Kidney glomerular epithelial cell (primary cell): ENCODE data around the gene TMEM234.

Source experiments
- DNase-seq: peaks from one replicate; lab custom pipeline; 2025; lab: John Stamatoyannopoulos, UW

TMEM234 gene

DNA sequence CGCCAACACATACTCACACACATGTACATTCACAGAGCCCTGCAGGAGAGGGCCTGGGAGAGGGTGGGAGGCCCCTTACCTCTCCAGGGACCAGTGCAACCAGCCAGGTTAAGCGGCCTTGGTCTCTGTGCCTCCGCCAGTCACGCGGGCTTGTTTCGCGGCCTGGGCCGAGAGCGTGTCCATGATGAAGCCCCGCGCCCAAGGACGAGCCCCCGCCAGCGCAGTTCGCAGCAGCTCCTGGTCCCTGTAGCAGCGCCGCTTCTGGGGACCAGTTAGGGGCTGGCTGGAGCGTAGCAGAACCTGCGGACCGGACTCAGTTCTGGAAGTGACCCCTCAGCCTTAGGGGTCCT lies 17.6 kb upstream of the TMEM234 start:
- DNase-seq: no peak

DNA sequence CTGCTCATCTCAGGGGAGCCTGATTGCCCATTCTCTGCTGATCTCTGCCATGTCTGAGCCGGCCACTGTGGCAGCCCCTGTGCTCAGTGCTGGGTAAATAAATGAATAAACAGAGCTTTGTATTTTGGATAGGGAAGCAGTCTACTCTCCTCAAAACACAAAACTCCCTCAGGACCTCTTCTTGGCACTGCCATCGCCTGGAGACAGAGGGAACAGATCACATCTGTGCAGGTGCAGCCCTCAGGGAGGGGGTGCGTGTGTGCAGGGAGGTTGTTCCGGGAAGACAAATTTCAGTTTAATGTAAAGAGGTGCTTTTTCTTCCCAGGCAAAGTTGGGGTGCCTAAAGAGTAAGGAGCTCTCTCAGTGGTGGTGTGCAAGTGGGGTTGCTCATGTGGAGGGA lies 17.2 kb upstream of the TMEM234 start:
- no peak for DNase-seq

DNA sequence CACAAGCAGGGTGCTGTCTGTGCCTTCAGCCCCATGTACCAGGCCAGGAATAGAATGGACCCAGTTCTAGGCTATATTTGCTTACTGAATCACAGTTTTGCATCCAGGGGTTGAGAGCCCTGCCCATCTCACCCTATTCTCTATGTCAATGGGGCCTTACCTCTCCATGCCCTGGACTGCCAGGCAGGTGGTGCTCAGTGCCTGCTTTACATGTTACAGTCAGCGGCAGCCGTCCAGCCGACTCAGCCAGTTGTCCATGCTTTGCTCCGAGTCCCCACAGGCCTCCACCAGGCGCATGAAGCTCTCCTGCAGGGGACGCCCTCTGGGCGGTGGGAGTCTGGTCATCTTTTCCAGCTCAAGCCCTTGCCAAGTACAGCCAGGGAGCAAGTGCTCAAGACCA lies 12.6 kb upstream of the TMEM234 start:
- DNase-seq: no peak

DNA sequence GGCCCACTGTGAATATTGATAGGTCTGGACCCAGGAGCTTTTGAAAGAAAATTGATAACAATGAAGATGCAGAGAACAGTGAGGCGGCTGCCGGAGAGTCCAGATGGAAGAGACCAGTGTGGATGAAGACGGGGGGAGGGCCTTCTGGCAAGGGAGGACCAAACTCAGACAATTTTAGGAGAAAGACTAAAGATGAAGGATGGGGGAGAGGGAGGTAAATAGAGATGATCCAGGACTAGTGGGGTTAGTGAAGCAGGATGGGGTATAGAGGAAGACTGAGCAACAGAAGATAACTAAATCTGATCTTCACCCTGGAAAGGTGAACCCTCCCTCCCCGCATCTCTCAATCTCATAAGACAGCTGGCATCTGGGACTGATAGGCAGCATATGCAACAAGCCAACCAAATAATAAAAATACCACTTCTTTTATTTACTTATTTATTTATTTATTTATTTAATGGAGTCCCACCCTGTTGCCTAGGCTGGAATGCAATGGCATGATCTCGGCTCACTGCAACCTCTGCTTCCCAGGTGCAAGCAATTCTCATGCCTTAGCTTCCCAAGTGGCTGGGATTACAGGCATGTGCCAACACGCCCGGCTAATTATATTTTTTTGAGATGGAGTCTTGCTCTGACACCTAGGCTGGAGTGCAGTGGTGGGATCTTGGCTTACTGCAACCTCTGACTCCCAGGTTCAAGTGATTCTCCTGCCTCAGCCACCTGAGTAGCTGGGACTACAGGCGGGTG lies 10.6 kb upstream of the TMEM234 start:
- no peak for DNase-seq

DNA sequence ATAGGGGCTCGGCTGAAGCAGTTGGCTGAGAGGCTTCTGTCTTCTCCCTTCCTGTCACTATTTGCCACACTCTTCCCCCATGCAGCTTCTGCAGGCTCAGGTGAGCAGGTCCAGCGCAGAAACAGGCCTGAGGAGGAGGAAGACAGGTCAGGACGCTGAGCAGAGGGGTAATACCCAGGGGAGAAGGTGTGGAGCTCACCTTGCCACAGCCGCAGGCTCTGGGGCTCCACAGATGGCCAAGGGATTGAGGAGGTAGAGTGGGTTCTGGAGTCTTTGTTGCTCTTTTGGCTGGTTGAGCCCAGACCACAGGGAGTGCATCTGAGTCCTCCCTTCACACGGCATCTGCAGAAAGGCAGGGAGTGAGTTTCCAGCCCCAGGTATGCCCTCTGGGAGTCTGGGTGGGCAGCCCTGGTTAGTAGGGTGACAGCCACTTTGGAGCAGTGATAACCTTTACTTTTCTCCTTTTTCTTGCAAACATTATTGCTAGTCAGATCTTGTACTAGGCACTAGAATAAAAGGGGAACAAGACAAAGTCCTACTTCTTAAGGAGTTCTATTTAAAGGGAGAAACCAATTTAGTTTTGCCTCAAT lies 9.8 kb upstream of the TMEM234 start:
- DNase-seq: no peak

DNA sequence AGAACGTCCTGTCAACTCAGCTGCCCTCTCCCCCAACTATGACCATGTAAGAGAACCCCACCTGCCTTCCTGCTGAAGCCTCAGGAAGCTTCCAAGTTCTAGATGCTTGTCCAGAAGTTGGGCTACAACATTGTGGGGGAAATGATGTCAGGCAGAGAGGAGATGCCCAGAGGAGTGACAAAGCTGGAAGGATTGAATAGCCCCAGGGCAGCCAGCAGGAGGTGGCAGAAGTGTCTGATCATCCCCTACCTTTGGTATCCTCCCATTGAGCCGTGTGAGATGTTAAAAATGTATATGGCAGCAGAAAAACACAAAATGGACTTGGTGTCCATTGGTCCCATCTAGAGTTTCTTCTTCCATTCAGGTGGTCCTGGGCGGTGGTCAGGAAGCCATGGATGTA lies 6.6 kb upstream of the TMEM234 start:
- no peak for DNase-seq

DNA sequence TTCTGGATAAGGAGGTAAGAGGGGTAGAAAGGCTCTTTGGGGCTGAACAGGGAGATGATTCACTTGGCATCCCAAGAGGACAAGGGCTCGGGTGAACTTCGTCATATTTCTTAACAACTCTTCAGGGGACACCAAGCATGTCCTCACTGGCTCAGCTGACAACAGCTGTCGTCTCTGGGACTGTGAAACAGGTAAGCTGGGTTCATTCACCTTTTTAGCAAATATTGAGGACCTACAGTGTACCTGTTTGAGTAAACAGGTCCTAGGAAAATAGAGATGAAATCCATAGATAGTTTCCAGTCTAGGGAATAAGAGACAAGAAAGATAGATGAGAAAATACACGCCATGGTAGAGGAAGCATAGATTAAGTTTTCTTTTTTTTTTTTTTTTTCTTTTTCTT lies 2.1 kb upstream of the TMEM234 start:
- no peak for DNase-seq

DNA sequence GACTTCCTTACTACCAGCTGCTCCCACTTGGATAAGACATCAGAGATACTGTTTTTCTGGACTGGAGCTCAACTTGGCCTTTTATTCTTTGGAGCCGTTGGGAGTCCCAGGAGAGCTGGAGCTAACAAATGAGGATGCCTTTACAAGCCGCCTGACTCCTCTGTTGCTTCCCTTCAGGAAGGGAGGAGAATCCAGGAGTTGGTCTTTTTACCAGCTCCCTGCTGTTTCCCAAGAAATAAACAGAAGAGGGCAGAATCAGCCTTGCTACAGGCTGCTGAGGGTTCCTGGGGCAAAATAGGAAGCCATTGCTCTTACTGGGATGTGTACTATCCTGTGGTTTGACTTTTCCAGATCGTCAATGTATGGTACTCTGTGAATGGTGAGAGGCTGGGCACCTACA lies 1.5 kb upstream of the TMEM234 start:
- no peak for DNase-seq

DNA sequence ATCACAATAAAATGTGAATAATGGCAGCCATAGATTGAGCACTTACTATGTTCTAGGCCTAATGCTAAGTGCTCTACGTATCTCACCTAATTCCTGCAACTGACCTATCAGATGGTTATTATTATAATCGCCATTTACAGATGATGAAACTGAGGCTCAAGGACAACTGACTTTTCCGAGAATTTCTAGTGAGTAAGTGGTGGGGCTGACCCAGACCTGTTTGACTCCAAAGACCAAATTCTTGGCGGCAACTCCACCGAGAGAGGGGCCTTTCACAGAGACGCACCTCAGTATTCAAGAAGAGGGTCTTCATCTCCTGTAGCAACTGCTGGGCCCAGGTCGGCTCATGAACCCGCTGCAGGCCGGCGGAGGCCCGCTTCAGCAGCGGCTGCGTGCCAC lies 573 bp downstream of the TMEM234 start:
- no peak for DNase-seq

DNA sequence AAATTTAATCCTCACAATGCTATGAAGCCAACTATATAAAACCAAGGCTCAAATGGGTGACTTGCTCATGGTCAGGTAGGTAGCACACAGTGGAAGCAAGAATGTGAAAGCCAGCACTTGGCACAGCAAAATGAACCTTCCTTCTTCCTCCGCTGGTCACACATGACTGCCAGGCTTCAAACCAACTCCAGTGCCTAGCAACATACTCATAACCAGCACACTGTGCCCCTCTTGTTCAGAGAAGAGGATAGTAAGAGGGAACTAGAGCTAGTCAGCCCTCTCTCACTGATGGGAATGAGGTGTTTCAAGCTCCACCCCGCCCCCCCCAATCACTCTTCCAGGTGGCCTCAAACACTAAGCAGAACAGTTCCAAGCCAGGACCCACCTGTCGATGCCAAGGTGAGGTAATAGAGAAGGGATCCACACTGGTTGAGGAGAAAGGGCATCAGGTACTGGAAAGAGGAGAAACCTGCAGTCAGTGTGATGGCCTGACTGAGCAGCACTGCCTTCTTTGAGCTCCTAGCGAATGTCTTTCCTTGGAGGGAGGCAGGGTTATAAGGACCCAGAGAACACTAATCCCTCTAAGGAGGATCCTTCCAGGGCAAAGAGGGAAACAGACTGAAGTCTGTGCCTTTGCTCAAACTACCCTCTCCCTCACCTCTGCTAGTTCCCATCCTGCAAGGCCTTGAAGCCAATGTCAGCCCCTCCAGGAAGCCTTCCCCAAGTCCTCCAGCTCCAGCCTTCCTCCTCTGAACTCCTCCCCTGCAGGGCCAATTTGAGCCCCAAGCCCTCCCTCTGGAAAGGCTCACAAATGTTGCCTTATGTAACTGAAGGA lies 1.2 kb downstream of the TMEM234 start:
- peak; percentile 79 for DNase-seq

DNA sequence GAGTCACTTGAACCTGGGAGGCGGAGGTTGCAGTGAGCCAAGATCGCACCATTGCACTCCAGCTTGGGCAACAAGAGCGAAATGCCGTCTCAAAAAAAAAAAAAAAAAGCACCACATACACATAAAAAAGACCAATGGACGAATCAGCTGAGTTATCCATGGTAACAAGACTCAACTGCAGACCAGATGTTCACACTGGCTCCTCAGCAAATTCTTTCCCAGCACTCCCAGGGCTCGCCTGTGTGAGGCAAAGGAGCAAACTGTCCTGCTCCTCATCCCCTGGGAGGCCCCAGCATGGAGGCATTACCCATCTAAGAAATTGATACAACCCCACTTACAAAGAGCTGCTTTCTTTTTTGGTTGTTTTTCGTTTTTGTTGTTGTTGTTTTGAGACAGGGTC lies 3.1 kb downstream of the TMEM234 start:
- no peak for DNase-seq

DNA sequence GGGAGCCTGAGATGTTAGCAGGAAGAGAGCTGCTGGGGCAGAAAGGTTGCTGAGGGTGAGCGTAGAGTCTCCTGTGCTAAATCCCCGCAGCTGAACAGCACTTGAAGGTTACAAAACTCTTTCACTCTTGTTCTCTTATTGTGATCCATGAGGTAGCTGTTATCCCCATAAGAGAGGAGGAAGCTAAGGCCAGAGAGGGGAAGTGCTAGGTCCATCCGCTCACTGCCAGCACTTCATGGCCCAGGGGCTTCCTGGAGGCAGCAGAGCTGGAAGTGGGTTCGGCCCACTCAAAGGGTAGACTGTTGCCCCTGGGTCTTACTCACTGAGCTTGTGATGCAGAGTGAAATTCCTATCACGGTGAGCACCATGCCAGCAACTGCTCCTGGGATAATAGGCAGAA lies 5.6 kb downstream of the TMEM234 start:
- no peak for DNase-seq

DNA sequence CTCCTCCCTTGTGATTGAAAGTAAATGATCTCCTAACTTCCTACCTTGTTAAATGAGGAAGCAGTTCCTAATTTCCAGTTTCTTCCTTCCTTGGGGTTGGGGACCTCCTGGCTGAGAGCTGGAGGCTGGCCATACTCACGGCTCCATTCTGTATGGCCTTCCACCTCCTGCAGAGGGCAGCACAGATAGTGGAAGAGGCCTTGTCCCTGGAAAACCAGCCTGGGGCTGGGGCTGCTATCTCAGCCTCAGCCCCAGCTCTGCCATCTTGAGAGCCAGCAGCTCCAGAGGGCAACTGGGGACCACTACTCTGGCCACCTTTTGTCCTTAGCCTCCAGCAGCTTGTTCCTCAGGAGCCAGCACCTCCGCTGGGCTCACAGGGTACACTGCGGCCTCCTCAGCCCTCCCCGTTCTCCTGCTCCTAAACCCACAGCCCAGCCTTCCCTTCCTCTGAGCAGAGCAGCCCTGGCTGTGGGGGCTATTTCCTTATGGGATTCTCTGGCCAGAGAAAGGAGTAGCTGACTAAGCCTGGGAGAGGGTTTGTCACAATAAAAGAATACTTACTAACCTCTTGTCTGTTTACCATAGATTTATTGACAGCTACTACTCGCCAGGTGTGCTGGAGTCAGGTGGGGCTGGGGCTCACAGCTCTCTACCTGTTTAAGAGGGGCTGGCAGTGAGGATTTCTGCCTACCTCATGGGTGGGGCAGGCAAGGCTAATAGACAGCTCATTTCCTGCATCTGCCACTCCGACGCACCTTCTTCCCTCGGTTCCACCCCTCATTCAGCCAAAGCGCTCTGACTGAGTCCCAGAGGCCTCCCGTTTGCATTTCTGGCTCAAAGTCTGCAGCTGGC lies 6.3 kb downstream of the TMEM234 start:
- peak; percentile 13 for DNase-seq

DNA sequence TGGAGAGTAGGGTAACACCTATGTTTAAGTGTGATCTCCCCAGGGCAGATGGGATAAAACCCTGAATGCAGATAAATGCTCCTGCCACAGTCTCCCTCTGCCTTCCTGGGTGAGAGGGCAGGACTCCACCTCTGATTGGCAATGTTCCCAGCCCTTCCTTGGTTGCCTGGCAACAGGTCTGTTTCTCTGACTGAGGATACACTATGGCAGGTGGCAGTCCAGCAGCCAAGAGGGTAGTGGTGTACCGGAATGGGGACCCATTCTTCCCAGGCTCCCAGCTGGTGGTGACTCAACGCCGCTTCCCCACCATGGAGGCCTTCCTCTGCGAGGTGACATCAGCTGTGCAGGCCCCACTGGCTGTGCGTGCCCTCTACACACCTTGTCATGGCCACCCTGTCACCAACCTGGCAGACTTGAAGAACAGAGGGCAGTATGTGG lies 13.2 kb downstream of the TMEM234 start, which contains the start of gene DCDC2B:
TSS of gene DCDC2B (plus strand) at position 199 of the 438 bp plus-strand sequence. CDS start at position 204, 5 bp downstream.
- peak; percentile 40 for DNase-seq

DNA sequence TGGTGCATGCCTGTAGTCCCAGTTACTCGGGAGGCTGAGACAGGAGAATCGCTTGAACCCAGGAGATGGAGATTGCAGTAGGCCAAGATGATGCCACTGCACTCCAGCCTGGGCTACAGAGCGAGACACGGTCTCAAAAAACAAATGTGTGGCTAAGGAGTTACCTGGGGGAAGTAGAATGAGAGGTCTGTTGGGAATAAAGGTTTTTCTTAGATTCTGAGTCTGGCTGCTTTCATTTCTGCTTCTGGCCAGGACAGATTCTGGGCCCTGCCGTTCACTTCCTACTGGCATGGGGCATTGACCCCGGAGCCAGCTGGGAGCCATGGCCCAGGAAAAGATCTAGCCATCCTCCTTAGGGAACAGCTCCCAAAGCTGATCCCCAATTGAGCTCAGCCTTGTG lies 13.7 kb downstream of the TMEM234 start:
- DNase-seq: no peak

DNA sequence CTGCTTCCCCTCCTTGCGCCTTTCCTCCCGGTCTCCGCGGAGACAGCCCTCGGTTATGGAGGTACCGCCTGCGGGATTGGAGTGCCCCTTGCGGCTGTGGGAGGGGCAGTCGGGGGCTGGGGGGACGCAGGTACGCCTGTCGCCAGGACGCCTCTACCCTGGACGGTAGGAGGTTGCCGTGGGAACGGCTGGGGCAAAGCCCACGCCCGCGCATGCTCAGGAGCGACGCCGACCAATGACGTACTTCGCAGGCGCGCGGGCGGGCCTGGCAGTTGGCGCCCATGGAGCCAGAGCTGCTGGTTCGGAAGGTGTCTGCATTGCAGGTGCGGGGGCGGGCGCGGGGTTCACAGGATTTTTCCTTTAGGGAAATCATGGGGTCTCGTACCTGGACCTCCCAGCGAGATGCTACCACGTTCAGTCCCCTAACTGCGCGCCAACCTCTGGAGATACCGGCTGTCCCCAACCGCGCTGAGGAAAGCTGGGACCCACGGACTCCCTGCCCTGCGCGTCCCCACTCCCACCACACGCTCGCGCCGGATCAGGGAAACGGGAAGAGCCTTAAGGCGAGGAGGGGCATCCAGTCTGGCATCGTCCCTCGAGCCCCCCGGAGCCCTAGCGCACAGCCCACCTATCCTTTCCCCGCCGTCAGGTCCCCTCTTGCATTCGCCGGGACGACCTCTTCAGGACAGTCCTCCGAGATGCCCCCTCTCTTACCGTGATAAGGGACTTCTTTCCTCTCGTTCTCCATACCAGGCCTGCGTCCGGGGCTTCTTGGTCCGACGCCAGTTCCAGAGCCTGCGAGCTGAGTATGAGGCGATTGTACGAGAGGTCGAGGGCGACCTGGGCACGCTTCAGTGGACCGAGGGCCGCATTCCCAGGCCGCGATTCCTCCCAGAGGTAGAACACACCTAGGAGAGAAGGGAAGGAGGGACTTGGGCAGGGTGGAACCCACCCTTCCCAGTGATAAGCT lies 16.5 kb downstream of the TMEM234 start, which contains the start of gene IQCC:
TSS of gene IQCC (plus strand) at position 271 of the 970 bp plus-strand sequence. CDS start at position 282, 11 bp downstream.
- peak; percentile 74 for DNase-seq

DNA sequence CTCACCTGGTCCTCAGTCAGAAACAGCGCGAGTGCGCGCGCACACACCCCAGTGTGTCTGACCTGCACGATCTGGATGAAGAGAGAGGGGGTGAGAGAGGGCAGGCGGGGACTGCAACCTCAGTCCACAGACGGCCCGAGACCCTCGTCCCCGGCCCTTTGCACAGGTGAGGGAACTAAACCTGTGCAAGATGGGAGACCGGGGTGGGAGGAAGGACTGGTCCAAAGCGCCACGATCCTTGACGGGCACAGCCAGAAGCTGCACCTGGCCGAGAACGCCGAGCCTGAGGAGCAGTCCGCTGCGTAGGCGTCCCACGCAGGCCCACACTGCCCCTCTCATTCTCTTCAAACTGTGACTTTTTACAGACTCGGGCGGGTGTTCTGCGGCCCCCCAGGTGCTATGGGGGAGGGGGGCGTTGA lies 17.2 kb downstream of the TMEM234 start:
- no peak for DNase-seq

DNA sequence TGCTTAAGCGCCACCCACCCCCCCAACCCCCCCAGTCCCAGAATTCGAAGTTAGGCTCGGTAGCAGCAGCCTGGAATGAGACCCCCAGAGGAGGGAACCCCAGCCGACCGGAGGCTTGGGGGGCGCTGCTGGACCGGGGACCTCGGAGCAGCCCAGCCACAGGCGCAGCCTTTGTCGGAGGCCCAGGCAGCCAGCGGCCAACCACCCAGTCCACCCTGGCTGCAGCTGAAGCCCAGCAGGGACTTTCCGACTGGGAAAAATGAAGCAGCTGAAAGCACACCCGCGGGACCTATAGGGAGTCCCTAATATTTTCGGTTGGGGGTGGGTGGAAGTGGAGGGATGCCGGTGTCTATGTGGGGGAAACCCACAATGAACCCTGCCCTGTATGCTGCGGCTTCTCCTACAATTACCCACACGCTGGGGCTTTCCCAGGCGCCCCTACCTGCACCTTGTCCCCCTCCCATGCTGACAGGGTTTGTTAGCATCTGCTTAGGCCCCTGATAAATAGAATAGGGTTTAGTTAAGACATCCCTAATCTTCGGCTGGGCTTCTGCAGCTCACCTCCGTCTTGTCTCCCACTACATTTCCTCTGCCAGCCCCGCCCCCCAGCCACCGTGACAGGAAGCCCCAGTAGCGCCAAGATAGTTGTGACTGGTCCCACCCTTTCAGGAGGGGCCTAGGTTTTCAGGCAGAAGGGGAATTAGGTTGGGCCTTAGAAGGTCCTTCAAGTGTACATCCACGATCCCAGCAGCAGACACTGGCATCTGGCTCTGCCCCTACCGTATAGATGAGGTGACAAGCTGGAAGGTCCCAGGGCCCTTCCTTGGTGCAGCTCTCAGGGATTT lies 20.9 kb downstream of the TMEM234 start:
- DNase-seq: no peak

DNA sequence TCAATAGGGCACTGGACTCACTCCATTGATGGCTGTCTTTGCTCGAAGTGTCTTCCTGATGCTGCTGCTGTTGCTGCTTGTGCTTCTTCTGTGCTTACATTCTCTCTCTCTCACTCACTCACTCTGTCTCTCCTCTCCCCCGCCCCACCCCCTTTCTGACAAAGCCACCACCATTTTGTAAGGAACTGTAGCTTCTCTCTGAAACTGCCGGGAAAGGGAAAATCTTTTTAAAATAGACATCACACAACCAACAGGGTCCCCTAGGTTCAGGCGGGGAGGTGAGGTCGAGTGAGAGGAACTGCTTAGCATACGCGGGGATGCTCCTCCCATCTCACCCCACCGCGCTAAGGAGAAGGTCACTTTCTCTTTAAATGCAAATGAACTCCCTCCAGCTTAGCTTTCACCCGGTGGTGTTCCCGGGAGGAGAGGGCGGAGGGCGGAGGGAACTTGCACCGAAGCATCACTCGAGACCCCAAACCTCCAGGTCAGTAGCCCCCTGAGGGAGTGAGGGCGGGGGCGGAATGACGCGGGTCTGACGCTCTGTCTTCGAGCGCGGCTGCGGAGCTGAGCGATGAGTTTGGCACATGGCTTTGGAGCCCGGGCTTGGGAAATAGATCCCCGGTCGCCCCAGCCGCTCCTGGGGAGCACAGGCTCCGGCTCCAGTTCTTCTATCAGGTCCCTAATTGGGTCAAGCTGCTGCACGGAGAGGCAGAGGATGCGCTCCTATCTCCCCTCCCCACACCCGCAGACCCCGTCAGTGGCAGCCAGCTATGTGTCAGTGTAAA lies 21.7 kb downstream of the TMEM234 start, which contains the start of gene CCDC28B:
TSS of gene CCDC28B (plus strand) at position 370 of the 785 bp plus-strand sequence. CDS start 1,341 bp downstream, outside the sequence.
- DNase-seq: peak; percentile 59
